C4-2B (cell line): ENCODE measurements around the gene SLCO3A1.

ENCODE experiments used
- H3K27ac ChIP-seq: fragments of 450-650 bp; 2 replicates; pipeline ENCODE4 v1.5.1; 2017
- ZFX ChIP-seq: fragments of 450-650 bp; IDR thresholded peaks from 2 replicates; pipeline ENCODE4 v1.6.1; 2017
- TF ChIP-seq, protein P1 (sequence below): fragments of 450-650 bp; conservative IDR thresholded peaks from 2 replicates; pipeline ENCODE4 v1.5.1; 2017; ENCODE audit warnings: mild to moderate bottlenecking

Gene SLCO3A1

DNA sequence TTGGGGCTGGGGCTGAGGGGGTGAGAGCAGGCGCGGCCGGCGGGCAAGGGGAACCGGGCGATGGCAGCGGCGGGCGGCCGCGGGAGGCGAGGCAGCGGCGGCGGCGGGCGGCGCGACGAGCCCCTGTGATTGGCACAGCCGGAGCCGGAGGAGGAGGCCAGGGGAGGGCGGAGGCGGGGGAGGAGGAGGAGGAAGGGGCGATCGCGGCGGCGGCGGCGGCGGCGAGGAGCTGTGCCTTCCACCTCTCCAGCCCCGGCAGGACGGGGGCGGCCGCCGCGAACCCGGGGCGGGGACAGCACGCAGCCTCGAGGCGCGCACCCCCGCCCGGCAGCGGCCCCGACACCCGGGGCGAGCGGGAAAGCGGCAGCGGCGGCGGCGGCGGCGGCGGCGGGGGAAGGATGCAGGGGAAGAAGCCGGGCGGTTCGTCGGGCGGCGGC is at the start of gene SLCO3A1:
Gene SLCO3A1, plus strand, starts transcription at position 198 of the 437 bp plus-strand sequence.
- H3K27ac ChIP-seq = no peak within 1 kb of the TSS
- TF ChIP-seq, protein P1, sequence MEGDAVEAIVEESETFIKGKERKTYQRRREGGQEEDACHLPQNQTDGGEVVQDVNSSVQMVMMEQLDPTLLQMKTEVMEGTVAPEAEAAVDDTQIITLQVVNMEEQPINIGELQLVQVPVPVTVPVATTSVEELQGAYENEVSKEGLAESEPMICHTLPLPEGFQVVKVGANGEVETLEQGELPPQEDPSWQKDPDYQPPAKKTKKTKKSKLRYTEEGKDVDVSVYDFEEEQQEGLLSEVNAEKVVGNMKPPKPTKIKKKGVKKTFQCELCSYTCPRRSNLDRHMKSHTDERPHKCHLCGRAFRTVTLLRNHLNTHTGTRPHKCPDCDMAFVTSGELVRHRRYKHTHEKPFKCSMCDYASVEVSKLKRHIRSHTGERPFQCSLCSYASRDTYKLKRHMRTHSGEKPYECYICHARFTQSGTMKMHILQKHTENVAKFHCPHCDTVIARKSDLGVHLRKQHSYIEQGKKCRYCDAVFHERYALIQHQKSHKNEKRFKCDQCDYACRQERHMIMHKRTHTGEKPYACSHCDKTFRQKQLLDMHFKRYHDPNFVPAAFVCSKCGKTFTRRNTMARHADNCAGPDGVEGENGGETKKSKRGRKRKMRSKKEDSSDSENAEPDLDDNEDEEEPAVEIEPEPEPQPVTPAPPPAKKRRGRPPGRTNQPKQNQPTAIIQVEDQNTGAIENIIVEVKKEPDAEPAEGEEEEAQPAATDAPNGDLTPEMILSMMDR = peak; percentile 27; the same call in 1 of the 2 replicates
- no peak for TF ChIP-seq ZFX

- TF ChIP-seq ZFX = no peak
- TF ChIP-seq, protein P1 = no peak
- no peak overlapping the region for H3K27ac ChIP-seq
Observed at GRCh38 chr15:91807122-91807521, 46.4 kb upstream of the SLCO3A1 start.

DNA sequence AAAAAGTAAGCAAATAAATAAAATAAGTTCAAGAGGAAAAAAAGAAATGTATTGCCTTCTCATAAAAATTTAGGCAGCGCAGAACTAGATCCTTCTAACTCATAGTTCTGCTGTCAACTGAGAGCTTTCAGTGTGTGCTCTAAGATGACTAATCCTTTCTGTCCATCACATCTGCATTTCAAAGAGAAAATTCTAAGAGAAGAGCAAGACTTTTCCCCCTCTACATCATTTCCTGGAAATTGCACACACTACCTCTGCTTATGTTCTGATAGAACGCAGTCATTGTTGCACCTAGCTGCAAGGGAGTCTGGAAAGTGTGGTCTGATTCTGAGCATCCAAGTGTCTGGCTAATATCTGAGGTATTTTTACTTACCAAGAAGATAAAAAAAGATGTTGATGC is 39.6 kb upstream of the SLCO3A1 start:
- H3K27ac ChIP-seq = no peak overlapping the region
- no peak for TF ChIP-seq ZFX
- TF ChIP-seq, protein P1 = no peak

GRCh38 chr15:91816942-91817341 is 36.6 kb upstream of the SLCO3A1 start:
- TF ChIP-seq, protein P1 = no peak
- TF ChIP-seq ZFX = no peak
- no peak overlapping the region for H3K27ac ChIP-seq

DNA sequence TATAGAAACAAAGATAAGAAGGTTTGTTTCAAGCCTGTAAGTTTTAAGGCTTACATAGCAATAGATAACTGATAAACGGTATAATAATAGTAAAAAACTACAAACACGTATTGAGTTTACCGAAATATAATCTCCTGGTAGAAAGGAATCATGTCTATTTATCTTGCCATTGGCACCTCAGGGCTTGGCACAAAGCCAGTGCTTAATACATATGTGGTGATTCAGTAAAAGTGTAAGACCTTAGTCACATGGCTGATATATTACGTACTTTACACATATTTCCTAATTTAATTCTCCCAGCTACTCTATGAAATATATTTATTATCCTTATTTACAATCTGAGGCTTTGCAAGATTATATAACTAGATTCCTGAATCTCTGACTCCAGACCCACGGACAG is 32.0 kb upstream of the SLCO3A1 start:
- TF ChIP-seq ZFX = no peak
- TF ChIP-seq, protein P1 = no peak
- H3K27ac ChIP-seq = no peak overlapping the region

GRCh38 chr15:91824256-91824655 is 29.3 kb upstream of the SLCO3A1 start:
- TF ChIP-seq ZFX = no peak
- TF ChIP-seq, protein P1 = no peak

DNA sequence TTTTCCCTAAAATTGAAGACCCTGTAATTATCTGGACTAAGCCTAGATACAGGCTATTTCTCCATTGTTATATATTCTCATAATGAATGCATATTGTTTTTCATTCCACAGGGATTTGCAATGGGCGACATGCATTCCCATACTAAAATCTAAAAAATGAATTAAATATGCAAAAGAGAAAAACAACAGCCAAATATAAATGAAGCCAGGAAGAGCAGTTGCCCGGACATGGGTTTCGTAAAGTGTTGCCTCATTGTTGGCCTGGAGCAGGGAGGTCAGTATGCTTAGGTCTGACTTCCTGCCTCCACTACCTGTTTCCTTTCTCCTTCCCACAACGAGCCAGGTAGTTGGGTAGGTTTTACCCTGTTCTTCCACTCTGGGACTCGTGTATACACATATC is 27.1 kb upstream of the SLCO3A1 start:
- no peak overlapping the region for H3K27ac ChIP-seq
- TF ChIP-seq, protein P1 = no peak
- no peak for TF ChIP-seq ZFX

More at GRCh38 chr15:91824256-91824655, 29.3 kb upstream of the SLCO3A1 start:
- no peak overlapping the region for H3K27ac ChIP-seq
